GM12864 (cell line): ENCODE results near the gene FLT3LG.

Source experiments
- DNase-seq: peaks from one replicate; pipeline ENCODE4 v3.0.0-alpha.2; 2011; ENCODE audit warnings: low read depth
- H3K4me3 ChIP-seq: 2 replicates; pipeline ENCODE4 v1.5.1; 2011; ENCODE audit warnings: mild to moderate bottlenecking, low read depth, low read length, control low read depth
- TF ChIP-seq, protein P1 (sequence below): IDR thresholded peaks from 2 replicates; pipeline ENCODE4 v1.5.1; 2011; ENCODE audit warnings: low read depth, mild to moderate bottlenecking, moderate library complexity, low read length, control low read depth, inconsistent platforms; ENCODE audit errors: missing control alignments

FLT3LG gene

DNA sequence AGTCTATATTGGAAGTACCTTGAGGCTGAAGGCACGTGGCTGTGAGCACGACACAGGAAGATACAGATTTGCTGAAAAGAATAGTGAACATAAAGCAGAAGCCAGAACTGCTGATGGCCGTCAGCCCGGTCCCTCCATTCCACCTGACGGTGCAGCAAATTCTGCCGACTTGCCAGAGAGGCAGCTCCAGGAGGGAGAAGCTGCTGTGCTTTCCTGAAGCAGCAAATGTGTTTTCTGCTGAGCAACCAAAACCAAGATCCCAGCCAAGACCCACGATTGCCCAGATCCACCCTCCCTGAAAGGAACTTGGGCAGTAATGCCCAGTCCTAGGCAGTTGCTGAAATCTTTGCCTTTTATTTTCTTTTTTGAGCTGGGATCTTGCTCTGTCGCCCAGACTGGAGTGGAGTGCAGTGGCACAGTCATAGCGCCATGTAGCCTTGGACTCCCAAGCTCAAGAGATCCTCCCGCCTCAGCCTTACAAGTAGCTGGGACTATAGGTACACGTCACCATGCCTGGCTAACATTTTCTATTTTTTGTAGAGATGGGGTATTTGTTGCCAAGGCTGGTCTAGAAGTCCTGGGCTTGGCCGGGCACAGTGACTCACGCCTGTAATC lies 46.8 kb downstream of the FLT3LG start:
- TF ChIP-seq, protein P1, sequence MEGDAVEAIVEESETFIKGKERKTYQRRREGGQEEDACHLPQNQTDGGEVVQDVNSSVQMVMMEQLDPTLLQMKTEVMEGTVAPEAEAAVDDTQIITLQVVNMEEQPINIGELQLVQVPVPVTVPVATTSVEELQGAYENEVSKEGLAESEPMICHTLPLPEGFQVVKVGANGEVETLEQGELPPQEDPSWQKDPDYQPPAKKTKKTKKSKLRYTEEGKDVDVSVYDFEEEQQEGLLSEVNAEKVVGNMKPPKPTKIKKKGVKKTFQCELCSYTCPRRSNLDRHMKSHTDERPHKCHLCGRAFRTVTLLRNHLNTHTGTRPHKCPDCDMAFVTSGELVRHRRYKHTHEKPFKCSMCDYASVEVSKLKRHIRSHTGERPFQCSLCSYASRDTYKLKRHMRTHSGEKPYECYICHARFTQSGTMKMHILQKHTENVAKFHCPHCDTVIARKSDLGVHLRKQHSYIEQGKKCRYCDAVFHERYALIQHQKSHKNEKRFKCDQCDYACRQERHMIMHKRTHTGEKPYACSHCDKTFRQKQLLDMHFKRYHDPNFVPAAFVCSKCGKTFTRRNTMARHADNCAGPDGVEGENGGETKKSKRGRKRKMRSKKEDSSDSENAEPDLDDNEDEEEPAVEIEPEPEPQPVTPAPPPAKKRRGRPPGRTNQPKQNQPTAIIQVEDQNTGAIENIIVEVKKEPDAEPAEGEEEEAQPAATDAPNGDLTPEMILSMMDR: no peak
- DNase-seq: no peak
- no peak overlapping the region for H3K4me3 ChIP-seq

DNA sequence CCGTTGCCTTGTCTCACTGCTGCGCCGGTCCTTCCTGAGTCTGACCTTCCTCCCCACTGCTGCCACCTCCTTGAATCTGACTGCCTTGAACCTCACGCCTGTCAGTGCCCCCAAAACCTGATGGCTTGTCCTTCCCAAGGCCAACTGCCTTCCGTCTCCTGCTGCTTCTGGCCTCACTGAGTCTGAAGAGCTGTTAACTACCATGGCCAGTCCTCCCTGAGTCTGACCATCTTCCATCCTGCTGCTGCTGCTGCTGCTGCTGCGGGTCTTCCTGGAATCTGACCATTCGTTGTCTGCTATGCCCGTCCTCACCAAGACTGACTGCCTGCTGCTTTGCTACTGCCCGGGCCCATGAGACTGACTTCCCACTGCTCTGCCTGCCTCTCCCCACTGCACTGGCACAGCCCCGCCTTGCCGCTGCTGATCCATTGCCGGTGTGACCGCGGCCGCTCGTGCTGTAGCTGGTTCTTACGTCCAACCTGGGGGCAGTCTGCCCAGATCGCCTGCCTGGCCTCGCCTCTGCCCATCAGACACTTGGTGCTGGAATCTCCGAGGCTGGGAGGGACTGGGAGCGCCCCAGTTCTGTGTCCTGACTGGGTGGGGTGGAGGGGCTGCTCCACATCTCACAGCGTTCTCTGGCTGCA lies 50.9 kb downstream of the FLT3LG start:
- TF ChIP-seq, protein P1: no peak
- no peak for DNase-seq
- H3K4me3 ChIP-seq: no peak overlapping the region

DNA sequence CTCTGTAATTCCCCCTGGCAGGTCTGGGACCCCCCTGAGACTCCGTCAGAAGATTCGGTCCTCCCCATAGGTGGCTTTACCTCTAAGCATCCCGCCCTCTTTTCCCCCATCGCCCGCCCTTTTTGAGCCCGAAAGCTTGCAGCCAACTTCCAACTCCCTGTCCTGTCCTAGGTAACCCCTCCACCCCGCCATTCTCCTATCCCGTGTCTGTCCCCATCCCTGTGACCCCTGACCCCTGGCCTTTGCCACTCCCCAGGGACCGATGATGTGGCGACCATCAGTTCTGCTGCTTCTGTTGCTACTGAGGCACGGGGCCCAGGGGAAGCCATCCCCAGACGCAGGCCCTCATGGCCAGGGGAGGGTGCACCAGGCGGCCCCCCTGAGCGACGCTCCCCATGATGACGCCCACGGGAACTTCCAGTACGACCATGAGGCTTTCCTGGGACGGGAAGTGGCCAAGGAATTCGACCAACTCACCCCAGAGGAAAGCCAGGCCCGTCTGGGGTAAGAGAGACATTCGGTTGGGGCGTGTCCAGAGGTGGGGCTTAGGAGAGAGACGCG lies 54.3 kb downstream of the FLT3LG start:
- no peak for DNase-seq
- TF ChIP-seq, protein P1: no peak
- peak overlapping the region; percentile 10 for H3K4me3 ChIP-seq

DNA sequence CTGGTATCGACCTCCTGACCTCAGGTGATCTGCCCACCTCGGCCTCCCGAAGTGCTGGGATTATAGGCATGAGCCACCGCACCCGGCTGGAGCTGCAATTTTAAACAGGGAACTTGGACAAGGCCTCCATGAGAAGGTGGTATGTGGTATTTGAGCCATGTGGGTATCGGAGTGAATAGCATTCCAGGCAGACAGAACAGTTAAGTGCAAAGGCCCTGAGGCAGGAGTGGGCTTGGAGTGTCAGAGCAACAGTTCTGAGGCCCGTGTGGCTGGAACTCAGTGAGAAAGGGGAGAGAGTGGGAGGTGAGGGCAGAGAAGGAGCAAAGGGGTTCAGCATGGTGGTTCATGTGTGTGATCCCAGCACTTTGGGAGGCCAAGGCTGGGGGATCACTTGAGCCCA lies 56.7 kb downstream of the FLT3LG start:
- TF ChIP-seq, protein P1: no peak
- H3K4me3 ChIP-seq: no peak overlapping the region
- DNase-seq: no peak

DNA sequence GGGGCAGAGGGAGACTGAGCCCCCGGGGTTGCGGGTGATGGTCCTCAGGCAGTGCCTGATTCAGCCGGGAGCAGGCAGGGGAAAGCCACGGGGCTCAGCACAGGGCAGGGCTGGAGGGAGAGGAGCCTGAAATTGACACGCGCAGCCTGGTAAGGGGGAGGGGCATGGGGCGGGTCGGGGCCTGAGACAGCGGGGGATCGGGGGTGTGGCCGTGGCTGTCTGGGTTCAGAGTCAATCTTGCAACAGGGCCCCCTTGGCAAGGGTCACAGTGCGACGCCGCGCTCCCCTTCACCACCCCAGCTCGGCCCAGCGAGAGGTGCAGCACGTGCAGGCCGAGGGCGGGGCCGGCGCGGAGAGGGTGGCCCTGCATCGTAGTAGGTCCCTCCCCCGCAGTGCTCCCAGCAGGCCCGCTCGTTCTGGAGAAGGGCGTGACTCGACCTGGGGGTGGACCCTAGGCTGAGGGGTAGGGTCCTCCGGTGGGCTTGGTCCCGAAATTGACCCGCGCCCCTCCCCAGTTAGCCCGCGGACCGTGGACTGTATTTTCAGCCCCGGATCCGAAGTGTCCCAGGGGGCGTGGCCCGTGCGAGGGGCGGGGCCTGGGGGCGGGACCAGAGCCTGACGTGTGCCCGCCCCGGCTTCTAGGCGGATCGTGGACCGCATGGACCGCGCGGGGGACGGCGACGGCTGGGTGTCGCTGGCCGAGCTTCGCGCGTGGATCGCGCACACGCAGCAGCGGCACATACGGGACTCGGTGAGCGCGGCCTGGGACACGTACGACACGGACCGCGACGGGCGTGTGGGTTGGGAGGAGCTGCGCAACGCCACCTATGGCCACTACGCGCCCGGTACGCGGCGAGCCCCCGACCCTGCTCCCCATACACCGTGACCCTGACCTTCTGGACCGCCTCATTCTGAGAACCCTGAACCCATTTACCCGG lies 59.8 kb downstream of the FLT3LG start:
- TF ChIP-seq, protein P1: peak; percentile 60
- peak overlapping the region; percentile 51 for H3K4me3 ChIP-seq
- DNase-seq: no peak

DNA sequence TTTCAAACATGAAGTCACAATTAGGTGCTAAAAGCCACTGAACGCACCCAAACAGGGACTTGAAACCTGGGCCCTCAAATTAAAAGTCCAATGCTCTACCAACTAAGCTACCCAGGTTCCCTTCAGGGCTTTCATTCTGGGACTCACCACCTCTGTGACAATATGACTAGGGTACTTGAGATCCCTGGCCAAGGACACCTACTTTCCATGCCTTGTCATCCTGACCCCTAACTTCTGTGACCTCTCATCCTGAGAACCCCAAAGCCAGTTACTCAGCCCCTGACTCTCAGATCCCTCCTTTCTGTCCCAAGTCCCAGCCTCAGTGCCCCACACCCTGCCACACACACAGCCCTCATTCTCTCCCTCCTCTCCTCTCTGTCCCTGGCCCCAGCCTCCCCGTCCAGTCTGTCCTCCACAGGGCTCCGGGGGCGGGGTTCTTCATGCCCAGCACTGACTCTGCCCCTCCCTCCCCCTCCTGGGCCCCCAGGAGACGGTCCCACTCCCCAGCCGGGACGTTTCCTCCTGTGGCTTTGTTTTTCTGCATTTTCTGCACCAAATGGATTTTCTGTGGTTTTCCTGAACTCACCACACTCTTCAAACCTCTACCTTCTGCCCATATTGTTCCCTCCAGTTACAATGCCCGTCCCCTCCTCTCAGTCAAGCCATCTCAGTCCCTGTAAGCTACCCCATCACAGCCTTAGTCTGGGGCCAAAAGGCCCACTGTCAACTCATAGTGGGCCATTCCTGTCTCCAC lies 60.8 kb downstream of the FLT3LG start:
- no peak for DNase-seq
- TF ChIP-seq, protein P1: no peak
- no peak overlapping the region; the same call in 1 of the 2 replicates for H3K4me3 ChIP-seq
